RWPE1 (cell line): ENCODE data around the gene HSD17B8.

ENCODE experiments used
- CTCF ChIA-PET: fragments of 350-600 bp; sonication (Branson Sonifier 250); formaldehyde crosslinking; extraction: SDS; loops from one replicate; lab custom pipeline; 2021; lab: Yijun Ruan, JAX
- POLR2A ChIA-PET: fragments of 400-600 bp; formaldehyde crosslinking; extraction: SDS; loops from one replicate; lab custom pipeline; 2020; ENCODE audit warnings: antibody characterized with exemption; ENCODE audit not compliant: low non-redundant PET; lab: Yijun Ruan, JAX
- DNase-seq: peaks from one replicate; pipeline ENCODE4 v3.0.0; 2012; ENCODE audit warnings: low spot score
- H3K27ac ChIP-seq: fragments of 450-650 bp; 2 replicates; pipeline ENCODE4 v1.5.1; 2017
- CTCF ChIP-seq: fragments of 450-650 bp; conservative IDR thresholded peaks from 2 replicates; pipeline ENCODE4 v1.5.1; 2017; ENCODE audit warnings: low read depth, mild to moderate bottlenecking

The HSD17B8 gene

GRCh38 chr6:33183071-33183683, 21.3 kb upstream of the HSD17B8 start:
- no peak for TF ChIP-seq CTCF
- CTCF ChIA-PET: no interaction called here
- DNase-seq: no peak
- H3K27ac ChIP-seq: no peak overlapping the region
- POLR2A ChIA-PET: no interaction called here

- POLR2A ChIA-PET: no interaction called here
- no peak overlapping the region for H3K27ac ChIP-seq
- CTCF ChIA-PET: no interaction called here
- DNase-seq: no peak
- no peak for TF ChIP-seq CTCF
These were observed 19.3 kb upstream of the HSD17B8 start for GRCh38 chr6:33185190-33185589.

GRCh38 chr6:33185654-33186187, 18.7 kb upstream of the HSD17B8 start:
- DNase-seq: no peak
- ChIA-PET CTCF (no interaction called here), POLR2A (no interaction called here)
- TF ChIP-seq CTCF: no peak
- H3K27ac ChIP-seq: no peak overlapping the region

GRCh38 chr6:33187809-33188208, 16.6 kb upstream of the HSD17B8 start:
- no peak for TF ChIP-seq CTCF
- no peak overlapping the region for H3K27ac ChIP-seq
- POLR2A ChIA-PET: no interaction called here
- CTCF ChIA-PET: interaction anchor here (0.6 kb wide), 1 partner anchor 1283 kb away, joined by 5 read pairs; no protein-coding TSS in a partner anchor
- DNase-seq: no peak

- ChIA-PET CTCF (interaction anchor here (1.6 kb wide), 1 partner anchor 16 kb away, joined by 6 read pairs; no protein-coding TSS in a partner anchor), POLR2A (no interaction called here)
- no peak overlapping the region for H3K27ac ChIP-seq
- DNase-seq: no peak
- TF ChIP-seq CTCF: no peak
These were observed 15.3 kb upstream of the HSD17B8 start for GRCh38 chr6:33189164-33189563.

- TF ChIP-seq CTCF: no peak
- POLR2A ChIA-PET: no interaction called here
- CTCF ChIA-PET: interaction anchor here (1.0 to 1.6 kb wide), 2 partner anchors 17 to 28 kb away, joined by 3 to 6 read pairs; no protein-coding TSS in a partner anchor
- H3K27ac ChIP-seq: no peak overlapping the region
- no peak for DNase-seq
These were observed 14.6 kb upstream of the HSD17B8 start for GRCh38 chr6:33189625-33190448.
